Skeletal muscle cell (primary cell): ENCODE measurements around the gene PTPN18.

Experiments
- DNase-seq: peaks from one replicate; pipeline ENCODE4 v3.0.0-alpha.2; 2010; ENCODE audit warnings: low read depth
- H3K4me3 ChIP-seq: 2 replicates; pipeline ENCODE4 v1.5.1; 2011; ENCODE audit warnings: low read depth, mild to moderate bottlenecking, control low read depth, low read length, moderate library complexity

Gene PTPN18

DNA sequence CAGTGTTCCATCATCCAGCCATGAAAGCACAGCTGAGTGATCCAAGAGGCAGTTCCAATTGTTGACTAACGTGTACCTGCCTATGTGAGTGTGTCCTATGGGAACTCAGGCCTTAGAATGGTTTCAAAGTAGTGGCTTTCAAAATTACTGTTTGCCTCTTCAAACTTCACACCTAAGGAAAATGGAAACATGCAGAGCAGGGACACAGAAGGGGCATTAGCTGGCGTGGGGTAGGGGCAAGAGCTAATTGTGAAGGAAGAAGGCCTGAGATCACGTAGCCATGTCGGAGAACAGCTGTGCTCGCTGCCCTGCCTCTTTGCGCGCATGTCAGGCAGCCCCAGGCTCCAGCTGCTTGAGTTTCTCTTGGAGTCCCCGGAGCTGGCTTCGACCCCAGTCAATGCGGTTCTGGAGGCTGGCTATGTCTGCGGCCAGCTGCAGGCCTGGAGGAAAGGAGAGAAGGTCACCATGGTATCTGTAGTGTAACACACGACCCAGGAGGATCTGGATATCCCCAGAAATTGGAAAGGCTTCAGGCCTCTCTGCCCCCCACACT lies 17.0 kb upstream of the PTPN18 start:
- DNase-seq, result no peak
- no peak overlapping the region for H3K4me3 ChIP-seq

DNA sequence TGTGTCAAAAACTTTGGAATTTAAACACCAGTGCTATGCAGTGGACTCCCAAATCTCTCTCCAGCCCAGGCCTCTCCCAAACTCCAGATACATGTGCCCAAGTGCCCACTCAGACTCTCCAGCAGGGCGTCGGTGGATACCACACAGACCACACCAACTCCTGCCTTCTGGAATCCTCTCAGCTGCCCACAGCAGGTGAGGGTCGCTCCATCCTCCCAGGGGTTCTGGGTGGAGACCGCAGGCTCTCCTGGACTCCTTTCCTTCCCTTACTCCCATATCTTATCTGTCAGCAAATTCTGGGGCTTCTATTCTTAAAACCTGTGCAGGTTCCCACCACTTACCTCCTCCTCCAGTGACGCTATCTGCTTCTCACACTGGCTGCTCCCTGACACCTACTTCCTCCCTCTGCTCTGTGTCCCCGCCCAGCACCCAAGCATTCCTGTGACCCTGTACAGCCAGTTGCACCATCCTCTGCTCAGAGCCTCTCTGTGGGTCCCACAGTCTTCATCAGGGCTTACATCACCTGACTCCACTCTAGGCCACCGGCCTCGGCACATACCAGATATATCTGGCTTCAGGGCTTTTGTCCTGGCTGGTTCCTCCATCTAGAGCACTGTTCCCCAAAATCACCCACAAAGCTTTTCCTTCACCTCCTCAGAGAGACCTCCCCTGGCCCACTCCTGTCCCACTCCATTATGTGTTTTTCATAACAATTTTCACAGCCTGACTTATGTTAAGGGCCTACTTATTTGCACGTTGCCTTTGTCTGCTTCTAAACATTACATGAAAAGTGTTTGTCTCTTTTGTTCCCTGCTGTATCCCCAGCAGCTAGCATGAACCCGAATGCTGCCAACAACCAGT lies 15.7 kb upstream of the PTPN18 start:
- DNase-seq, result no peak
- no peak overlapping the region for H3K4me3 ChIP-seq

DNA sequence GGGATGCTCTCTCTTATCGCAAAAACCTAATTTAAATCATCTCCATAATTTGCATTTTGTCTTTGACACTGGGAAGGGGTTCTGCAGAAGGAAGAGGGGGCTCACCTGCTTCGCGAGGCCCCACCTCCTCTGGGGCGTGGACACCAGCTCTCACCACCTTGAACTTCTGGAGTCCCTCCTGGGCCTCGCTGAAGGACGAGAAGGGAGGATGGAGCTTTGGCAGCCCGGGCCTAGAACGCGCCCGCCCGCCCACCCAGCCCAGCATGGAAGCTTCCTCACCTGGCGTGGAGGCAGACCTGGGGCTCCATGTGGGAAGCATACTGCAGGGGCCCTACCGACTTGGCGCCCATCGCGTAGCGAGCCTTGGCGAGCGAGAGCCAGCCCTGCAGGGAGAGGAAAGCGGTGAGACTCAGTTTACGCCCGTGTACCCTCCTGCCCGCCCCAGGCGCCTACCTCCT lies 14.3 kb upstream of the PTPN18 start:
- peak overlapping the region; percentile 87 for H3K4me3 ChIP-seq
- no peak for DNase-seq

DNA sequence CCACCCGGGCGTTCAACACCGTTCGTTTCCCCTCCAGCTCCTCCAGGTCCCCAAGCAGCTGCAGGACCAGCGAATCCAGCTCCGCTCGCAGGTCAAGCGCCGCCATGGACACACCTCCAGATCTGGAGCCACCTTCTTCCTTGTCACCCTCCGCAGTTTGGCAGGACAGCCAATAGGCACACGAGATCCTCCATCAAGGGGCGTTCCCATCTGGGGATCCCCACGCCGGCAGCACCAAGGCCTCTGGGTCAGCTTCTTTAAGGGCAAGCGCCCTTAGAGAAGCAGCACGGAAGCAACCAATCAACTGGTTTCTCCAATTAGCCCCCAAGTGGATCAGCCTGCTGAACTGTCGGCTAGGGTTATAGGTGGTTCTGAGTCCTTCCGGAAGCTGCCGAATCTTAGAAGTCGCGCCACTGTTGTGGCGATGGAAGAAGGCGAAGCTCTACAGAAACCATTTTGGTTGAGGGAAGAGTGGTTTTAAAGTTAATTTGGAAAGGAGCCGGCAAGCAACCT lies 13.8 kb upstream of the PTPN18 start:
- H3K4me3 ChIP-seq, result peak overlapping the region; percentile 87
- DNase-seq, result peak; percentile 79

DNA sequence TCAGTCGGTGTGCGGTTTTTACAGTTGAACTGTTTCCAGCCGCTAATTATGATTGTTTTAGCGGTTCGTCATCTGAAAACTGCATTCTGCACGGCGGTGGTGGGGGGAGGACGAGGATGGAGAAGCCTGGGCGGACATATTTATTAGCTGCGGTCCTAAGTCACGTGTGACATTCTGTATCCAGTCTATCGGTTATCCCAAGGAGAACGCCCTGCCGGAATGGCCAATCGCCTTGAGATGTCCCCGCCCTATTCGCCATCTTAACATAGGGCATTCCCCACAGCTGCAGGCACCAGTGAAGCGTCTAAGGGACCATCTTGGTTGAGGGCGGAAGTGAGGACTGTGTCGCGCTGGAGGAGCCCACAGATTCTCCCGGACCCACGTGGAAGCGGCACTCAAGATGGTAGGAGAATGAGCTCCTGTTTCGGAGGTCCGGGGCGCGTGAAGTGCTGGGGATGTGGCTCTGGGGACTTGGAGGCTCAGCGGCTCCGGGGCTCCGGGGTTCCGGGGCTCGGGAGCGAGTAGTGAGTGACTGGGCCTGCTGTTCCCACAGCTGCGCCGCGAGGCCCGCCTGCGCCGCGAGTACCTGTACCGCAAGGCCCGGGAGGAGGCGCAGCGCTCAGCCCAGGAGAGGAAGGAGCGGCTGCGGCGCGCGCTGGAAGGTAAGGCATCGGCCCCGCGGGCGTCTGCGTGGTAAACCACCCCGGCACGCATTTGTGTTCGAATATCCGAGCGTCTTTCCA lies 13.2 kb upstream of the PTPN18 start, which contains the start of gene IMP4:
TSS of gene IMP4 (plus strand) at position 365 of the 743 bp plus-strand sequence. CDS start at position 401, 36 bp downstream.
- peak within 1 kb of the TSS; percentile 87 for H3K4me3 ChIP-seq

DNA sequence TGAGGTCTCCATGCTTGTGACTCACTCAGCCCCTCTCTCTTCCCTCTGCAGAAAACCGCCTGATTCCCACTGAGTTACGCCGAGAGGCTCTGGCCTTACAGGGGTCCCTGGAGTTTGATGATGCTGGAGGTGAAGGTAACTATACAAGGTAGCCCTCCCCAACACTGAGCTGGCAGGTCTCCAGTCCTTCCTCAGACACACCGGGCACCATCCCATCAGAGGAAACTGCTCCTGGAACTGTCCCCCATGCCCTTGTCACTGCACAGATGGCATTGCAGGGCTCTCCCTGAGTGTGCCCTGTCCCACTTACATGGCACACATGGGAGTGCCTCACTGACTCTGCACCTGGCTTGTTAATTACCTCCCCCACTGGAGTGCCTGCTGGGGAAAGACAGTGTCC lies 11.3 kb upstream of the PTPN18 start:
- no peak for DNase-seq
- no peak overlapping the region for H3K4me3 ChIP-seq

More for the DNA sequence above, 13.2 kb upstream of the PTPN18 start, which contains the start of gene IMP4:
- peak; percentile 98 for DNase-seq

DNA sequence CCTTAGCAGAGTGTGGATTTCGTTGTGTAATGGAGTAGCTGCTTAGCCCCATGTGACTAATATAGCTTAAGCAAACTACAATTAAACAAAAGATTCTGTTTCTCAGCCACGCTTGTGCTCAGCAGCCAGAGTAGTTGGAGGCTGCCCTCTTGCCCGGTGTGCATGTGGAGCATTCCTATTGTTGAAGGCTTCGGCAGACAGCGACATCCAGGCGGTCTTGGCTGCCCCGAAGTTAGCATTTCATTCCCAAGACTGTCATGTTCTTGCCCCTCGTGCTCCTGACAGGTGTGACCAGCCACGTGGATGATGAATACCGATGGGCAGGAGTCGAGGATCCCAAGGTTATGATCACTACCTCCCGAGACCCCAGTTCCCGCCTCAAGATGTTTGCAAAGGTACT lies 10.8 kb upstream of the PTPN18 start:
- no peak overlapping the region for H3K4me3 ChIP-seq
- no peak for DNase-seq

DNA sequence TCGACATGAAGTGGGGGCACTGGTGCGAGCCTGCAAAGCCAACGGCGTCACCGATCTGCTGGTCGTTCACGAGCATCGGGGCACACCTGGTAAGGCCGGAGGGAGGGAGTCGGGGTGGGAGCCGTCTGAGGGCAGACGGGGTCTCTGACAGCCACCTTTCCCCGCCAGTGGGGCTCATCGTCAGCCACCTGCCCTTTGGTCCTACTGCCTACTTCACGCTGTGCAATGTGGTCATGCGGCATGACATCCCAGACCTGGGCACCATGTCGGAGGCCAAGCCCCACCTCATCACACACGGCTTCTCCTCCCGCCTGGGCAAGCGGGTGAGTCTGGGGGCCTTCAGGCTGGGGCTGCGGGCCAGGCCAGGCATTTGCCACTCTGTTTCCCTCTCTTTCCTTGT lies 10.2 kb upstream of the PTPN18 start:
- DNase-seq, result no peak
- no peak overlapping the region for H3K4me3 ChIP-seq

DNA sequence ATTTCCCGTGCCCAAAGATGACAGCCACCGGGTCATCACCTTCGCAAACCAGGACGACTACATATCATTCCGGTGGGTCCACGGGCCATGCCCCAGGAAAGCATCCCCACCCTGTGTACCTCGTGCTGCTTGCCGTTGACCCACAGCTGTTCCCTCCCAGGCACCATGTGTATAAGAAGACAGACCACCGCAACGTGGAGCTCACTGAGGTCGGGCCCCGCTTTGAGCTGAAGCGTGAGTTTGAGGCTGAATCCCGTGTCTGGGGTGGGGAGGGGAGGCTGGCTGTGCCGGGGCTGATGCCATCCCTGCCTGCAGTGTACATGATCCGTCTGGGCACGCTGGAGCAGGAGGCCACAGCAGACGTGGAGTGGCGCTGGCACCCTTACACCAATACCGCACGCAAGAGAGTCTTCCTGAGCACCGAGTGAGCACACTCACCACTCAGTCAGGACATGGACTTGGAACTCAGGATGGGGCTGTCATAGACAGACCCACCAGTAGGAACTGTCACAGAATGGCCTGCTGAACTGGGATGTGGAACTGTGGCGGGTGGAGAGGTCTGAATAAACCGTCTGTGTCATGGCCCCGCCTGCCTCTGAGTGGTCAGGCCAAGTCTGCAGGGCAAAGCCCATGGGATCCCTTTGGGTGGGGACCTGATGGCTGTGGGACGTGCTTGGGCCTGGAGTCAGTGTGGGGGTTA lies 9.7 kb upstream of the PTPN18 start:
- no peak for DNase-seq
- no peak overlapping the region for H3K4me3 ChIP-seq

DNA sequence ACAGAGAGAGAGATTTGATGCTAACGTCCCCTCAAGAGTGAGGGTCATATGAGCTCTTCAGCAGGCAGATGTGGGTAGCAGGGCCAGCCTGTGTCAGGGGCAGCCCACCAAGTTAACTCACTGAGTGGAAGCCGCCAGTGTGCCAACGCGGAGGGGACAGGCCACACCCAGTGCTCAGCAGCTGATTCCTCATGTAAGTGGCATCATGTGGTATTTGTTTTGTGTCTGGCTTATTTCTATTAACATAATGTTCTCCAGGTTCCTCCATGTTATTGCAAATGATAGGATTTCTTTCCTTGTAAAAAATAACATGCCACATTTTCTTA lies 9.2 kb upstream of the PTPN18 start:
- no peak for DNase-seq
- H3K4me3 ChIP-seq, result no peak overlapping the region

DNA sequence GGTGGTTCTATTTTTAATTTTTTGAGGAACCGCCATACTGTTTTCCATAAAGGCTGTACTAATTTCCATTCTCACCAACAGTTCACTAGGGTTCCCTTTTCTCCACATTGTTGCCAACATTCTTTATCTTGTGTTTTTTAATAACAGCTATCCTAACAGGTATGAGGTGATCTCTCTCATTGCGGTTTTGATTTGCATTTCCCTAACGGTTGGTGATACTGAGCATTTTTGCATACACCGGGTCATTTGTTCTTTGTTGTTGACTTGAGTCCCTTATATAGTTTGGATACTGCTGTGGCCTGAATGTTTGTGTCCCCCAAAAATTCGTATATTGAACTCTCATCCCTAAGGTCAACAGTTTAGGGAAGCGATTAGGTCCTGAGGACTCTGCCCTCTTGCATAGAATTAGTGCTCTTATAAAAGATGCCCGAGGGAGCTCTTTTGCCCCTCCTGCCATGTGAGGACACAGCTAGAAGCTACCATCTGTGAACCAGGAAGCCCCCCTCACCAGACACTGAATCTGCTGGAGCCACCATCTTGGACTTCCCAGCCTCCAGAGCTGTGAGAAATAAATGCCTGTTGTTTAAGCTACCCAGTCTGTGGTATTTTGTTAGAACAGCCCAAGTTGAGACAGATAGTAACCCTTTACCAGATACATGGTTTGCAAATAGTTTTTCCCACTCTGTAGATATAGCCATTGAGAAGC lies 8.5 kb upstream of the PTPN18 start:
- DNase-seq, result no peak
- no peak overlapping the region for H3K4me3 ChIP-seq

DNA sequence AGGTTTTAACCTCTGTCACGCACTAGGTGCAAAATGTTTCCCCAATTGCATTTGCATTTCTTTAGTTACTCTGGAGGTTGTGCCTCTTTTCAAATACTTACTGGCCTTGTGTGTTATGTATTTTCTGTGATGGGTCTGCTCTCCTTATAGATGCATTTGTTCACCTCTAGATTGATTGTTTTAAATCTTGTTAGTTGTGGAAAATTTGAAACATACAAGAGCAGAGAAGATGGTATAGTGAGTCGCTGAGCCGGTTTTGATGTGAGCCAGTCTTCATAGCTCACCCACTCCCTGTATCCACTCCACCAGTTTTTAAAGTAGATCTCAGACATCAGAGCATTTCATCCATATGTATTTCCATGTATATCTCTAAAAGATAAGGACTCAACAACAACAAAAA lies 6.7 kb upstream of the PTPN18 start:
- no peak for DNase-seq
- no peak overlapping the region for H3K4me3 ChIP-seq

DNA sequence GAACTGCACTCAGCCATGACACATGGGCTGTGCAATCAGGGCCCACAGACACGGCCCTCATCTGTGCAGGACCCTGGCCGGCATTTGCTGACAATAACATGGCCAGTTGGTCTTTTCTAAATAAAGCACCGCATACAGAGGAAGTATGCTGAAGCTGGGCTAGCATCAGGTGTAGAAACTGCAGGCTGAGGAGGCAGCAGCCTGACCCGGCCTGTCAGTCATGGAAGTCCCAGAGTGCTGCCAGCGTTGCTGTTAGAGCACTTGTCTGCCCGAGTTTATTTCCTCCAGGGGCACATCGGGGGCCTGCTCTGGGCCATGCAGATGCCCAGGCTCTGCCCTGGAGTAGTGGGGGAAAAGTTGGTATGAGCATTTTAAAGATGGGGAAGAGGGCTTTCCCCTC lies 4.1 kb upstream of the PTPN18 start:
- DNase-seq, result no peak
- H3K4me3 ChIP-seq, result no peak overlapping the region

DNA sequence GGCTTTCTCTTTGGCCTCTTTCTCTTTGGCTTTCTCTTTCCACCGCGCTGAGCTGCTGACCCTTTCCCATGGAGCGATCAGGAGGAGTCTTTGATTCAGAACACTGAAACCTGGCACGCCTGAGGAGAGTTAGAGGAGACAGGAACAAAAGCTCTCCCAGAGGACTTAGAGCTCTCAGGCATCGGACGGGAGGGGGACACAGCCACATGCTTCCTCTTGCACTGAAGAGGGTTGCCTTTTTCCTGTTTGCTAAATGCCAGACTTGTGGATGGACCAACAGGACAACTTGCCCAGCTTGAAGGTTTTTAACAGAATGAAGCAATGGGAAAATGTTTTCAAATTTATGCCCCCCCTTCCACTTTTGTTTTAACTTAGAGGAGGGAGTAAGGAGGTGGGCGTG lies 3.6 kb upstream of the PTPN18 start:
- no peak overlapping the region for H3K4me3 ChIP-seq
- DNase-seq, result no peak

DNA sequence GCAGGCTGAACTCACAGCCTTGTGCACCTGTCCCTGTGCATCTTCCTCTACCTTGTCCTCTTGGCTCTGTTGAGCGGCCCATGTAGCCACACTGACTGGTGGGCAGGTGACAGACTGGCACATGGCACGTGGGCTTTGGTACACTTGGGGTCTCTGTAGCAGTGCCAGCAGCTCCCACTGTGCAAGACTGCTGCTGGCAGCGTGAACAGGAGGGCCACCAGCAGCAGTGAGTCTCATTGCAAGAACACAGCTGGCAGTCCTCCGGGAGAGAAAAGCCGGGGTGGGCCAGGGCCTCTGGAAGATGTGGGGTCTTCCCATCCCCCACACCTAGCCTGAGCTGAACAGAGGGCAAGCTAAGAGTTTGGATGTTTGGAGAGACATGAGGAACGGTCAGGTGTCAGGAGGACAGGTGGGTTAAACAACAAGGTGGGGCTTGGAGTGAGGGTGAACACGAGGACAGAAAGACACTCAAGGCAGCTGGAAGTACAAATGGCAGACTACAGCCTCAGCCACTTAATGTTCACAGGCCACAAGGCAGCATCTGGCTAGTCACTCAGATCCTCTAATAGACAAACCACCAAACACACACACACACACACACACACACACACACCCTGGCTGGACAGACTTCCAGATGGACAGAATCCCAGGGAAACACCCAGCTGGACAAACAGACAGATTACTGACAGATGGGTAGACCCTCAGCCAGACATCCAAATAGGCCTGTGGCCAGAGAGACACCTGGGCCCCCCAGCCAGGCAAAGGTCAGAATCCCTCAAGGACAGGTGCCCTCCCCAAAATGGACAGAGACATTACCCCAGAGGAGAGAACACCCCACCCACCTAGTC lies 2.3 kb upstream of the PTPN18 start:
- H3K4me3 ChIP-seq, result no peak overlapping the region
- DNase-seq, result no peak

DNA sequence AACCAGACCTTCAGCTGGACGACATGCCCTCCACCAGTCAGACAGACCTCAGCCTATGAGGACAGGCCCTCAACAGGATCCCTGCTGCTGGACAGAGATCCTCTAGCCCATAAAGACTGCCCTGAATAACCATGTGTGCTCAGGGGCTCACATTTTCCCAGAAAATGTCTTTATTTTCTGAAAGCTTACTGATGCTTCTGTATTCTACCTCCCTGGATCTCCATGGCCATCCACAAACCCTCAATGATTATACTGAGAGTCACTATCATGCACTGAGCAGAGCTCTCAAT lies 1.8 kb upstream of the PTPN18 start:
- DNase-seq, result no peak
- no peak overlapping the region for H3K4me3 ChIP-seq

DNA sequence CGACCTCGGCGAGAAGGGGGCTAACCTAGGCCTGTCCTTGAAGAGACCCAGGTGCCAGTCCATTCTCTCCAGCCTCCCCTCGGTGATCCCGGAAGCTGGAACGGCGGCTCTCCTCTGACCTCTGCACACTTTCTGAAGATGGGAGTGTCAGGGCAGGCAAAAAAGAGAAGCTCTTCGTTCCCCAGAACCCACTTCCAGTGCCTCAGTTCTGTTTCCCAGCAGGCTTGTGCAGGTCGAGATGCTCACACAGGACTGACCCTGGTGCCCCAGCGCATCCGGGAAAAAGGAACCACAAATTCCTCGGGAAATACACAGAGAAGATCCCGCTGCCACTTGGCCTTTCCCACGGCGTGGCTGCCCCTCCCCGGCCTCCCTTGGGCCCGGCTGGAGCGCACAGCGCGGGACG lies 681 bp upstream of the PTPN18 start:
- no peak for DNase-seq
- peak overlapping the region; percentile 74 for H3K4me3 ChIP-seq

DNA sequence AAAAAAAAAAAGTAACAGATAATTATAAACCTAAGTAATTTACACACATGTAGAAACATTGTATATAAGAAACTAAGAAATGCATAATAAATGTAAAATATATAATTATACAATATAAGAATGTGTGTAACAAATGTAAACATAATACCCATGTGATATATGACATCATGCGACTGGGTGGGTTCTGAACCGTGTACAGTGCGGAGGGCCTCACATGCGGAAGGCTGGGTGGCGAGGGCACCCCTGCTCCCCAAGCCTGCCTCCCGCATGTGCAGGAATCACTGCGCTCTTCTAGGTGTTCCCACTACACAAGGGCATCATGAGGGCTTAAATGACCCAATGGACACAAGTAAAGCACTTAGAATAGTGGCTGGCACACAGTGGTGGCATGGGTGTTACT lies 2.0 kb downstream of the PTPN18 start:
- DNase-seq, result no peak
- no peak overlapping the region for H3K4me3 ChIP-seq
